ENCODE measurements around the gene PITPNC1.
"Not testable (repeated sequence)": the region's sequence is repeated elsewhere in the genome, so short reads cannot be mapped to it uniquely, and the experiment has no call there.

PITPNC1 gene

GRCh38 chr17:67376737-67377487, at the start of gene PITPNC1:
PITPNC1 (plus strand) TSS chr17:67377281.
- DNase-seq = peak; percentile 93

- DNase-seq = no peak
These were observed 49.1 kb upstream of the PITPNC1 start for GRCh38 chr17:67328026-67328425.

GRCh38 chr17:67331381-67332161, 45.5 kb upstream of the PITPNC1 start:
- peak; percentile 16 for DNase-seq

- not testable (repeated sequence) for DNase-seq
These were observed 44.9 kb upstream of the PITPNC1 start for GRCh38 chr17:67332162-67332508.

GRCh38 chr17:67335245-67335835, 41.7 kb upstream of the PITPNC1 start:
- no peak for DNase-seq

- DNase-seq = no peak
These were observed 40.2 kb upstream of the PITPNC1 start for GRCh38 chr17:67336859-67337258.

GRCh38 chr17:67338353-67338752, 38.7 kb upstream of the PITPNC1 start:
- not testable (repeated sequence) for DNase-seq

- DNase-seq = no peak
These were observed 33.8 kb upstream of the PITPNC1 start for GRCh38 chr17:67343237-67343636.

GRCh38 chr17:67347826-67348225, 29.3 kb upstream of the PITPNC1 start:
- DNase-seq = no peak

GRCh38 chr17:67349420-67349819, 27.7 kb upstream of the PITPNC1 start:
- DNase-seq = no peak

GRCh38 chr17:67353161-67353560, 23.9 kb upstream of the PITPNC1 start:
- DNase-seq = no peak

GRCh38 chr17:67353929-67354574, 23.0 kb upstream of the PITPNC1 start:
- DNase-seq = peak; percentile 64

GRCh38 chr17:67358612-67359011, 18.5 kb upstream of the PITPNC1 start:
- DNase-seq = no peak

GRCh38 chr17:67359960-67360791, 16.9 kb upstream of the PITPNC1 start:
- DNase-seq = no peak

GRCh38 chr17:67360880-67361279, 16.2 kb upstream of the PITPNC1 start:
- DNase-seq = no peak

- no peak for DNase-seq
These were observed 14.9 kb upstream of the PITPNC1 start for GRCh38 chr17:67362173-67362572.

- no peak for DNase-seq
These were observed 12.0 kb upstream of the PITPNC1 start for GRCh38 chr17:67364847-67365737.

GRCh38 chr17:67365738-67366192, 11.3 kb upstream of the PITPNC1 start:
- peak; percentile 91 for DNase-seq

GRCh38 chr17:67366193-67367157, 10.6 kb upstream of the PITPNC1 start, which contains the start of gene PSMD12:
PSMD12 (minus strand) TSS chr17:67366577; CDS start chr17:67366519, 58 bp downstream.
- peak; percentile 98 for DNase-seq

GRCh38 chr17:67369676-67370075, 7.4 kb upstream of the PITPNC1 start:
- no peak for DNase-seq
